Stomach (tissue), 9 donors: ENCODE measurements around the gene ACKR4. TPM values are rescaled to one million over a fixed set of nuclear protein-coding genes. Genes with fewer than 3 reads are reported as not detected.

Experiments
- DNase-seq, 2 donors: peaks; one replicate each; pipeline versions ENCODE4 v3.0.0 to v3.0.0-alpha.2; 2013 to 2019
- H3K27ac ChIP-seq, 5 donors: fragments of 200-600 bp in 4 of 5; sonication (generic) in 4 of 5; one replicate each; pipeline ENCODE4 v1.5.1; 2013 to 2019; ENCODE audit warnings: mild to moderate bottlenecking in 1 of 5, moderate library complexity in 1 of 5
- H3K27me3 ChIP-seq, 3 donors: fragments of 200-600 bp; sonication (generic); one replicate each; pipeline ENCODE4 v1.5.1; 2017 to 2019; ENCODE audit warnings: mixed run types in 1 of 3
- H3K36me3 ChIP-seq, 4 donors: fragments of 200-600 bp; sonication (generic); 1 replicate in 3 of 4; 2 replicates in 1 of 4; pipeline ENCODE4 v1.5.1; 2016 to 2019
- H3K4me1 ChIP-seq, 4 donors: fragments of 200-600 bp; sonication (generic); one replicate each; pipeline ENCODE4 v1.5.1; 2016 to 2019
- H3K4me3 ChIP-seq, 4 donors: fragments of 200-600 bp; sonication (generic) in 3 of 4; one replicate each; pipeline ENCODE4 v1.5.1; 2016 to 2019; ENCODE audit warnings: mild to moderate bottlenecking in 1 of 4
- H3K9me3 ChIP-seq, 4 donors: fragments of 200-600 bp; sonication (generic); one replicate each; pipeline ENCODE4 v1.5.1; 2016 to 2019
- EP300 ChIP-seq: sonication (generic); formaldehyde crosslinking; IDR thresholded peaks from one replicate; pipeline ENCODE4 v1.6.1; 2017; ENCODE audit warnings: antibody characterized with exemption
- POLR2A ChIP-seq, 4 donors: fragments of 450-650 bp; IDR thresholded peaks; one replicate each; pipeline ENCODE4 v1.6.1; 2016; ENCODE audit warnings: antibody characterized with exemption in 4 of 4, control low read depth in 2 of 4, mild to moderate bottlenecking in 1 of 4, moderate library complexity in 1 of 4
- POLR2AphosphoS5 ChIP-seq, 3 donors: sonication (generic); formaldehyde crosslinking; IDR thresholded peaks; one replicate each; pipeline ENCODE4 v1.6.1; 2016; ENCODE audit warnings: antibody characterized with exemption in 3 of 3
- WGBS, 5 donors: extraction: QIAGEN DNeasy Blood & Tissue Kit in 3 of 5; methylation state at CpG; one replicate each; pipeline versions ENCODE4 v1.1.5 to v1.1.7; 2013 to 2018; 5-methylcytosine and 5-hydroxymethylcytosine counted together
- intact Hi-C: fragments of 100-400 bp; cut with DNase I; formaldehyde crosslinking; loops from one replicate; pipeline ENCODE4 v1.15.1; 2023; ENCODE audit warnings: low total_unique reads
- polyA plus RNA-seq, 3 donors: library from polyadenylated mRNA; stranded (reverse); fragments of 200-250 nt; gene quantifications; one replicate each; pipeline ENCODE4 v1.2.3, GENCODE V29; 2013
- total RNA-seq, 5 donors: library from RNA; depleted of rRNA; stranded (reverse); fragments of >200 nt; gene quantifications; one replicate each; pipeline versions ENCODE4 v1.1.0 to v1.2.3, GENCODE V29; 2014 to 2016
- TF ChIP-seq, protein P1 (sequence below), 7 experiments: fragments of 450-650 bp in 4 of 7; fragments of 200-600 bp in 3 of 7; sonication (generic) in 3 of 7; IDR thresholded peaks; one replicate each; pipeline ENCODE4 v1.5.1; 2016 to 2019; ENCODE audit warnings: antibody characterized with exemption in 7 of 7, control low read depth in 2 of 7, mild to moderate bottlenecking in 1 of 7
- donor health status: healthy with polysubstance abuse.
- donor health status: Bipolar disorder and iron deficiency.
- donor health status: healthy.

The ACKR4 gene
- total and polyA plus RNA-seq, 8 donors: 0.58 to 16.7 (median 2.4) TPM

DNA sequence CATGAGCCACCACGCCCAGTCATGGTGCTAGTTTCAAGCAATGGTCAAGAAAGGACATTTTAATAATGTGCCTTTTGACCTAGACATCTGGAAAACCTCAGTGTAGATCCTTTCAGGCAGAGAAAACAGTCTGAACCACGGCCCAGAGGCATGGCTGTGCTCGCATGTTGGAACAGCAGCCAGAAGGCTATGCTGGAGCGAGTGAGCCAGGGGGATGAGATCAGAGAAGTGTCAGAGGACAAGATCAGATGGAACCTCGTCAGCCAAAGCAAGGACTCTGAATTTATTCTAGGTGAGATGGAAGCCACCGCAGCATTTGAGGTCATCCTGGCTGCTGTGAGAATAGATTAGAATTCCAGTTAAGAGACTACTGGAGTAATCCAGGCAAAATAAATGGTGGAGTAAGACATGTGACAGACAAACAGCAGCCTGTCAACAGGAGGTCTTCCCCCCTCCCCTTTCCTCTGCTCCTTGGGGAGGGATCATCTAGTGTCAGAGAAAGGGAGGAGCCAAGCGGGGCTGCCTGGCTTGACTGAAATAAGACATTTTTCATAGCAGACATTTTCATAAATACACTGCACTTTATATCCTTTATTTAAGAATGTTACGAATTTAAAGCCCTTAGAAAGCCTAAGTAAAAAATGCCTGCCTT lies 40.4 kb upstream of the ACKR4 start:
- Histone ChIP-seq H3K4me1 (peaks cover 0 to 13% (median 10%) of the 10 kb centered on the region in 4 donors), H3K4me3 (no peak overlapping the region), H3K9me3 (no peaks in the 10 kb centered on the region), H3K27me3 (no peaks in the 10 kb centered on the region), H3K36me3 (peaks cover 0 to 41% (median 31%) of the 10 kb centered on the region in 4 donors), H3K27ac (peak overlapping the region in 1 of 5 donors; percentile 21)
- peak in 1 of 2 donors; percentile 47 for DNase-seq
- intact Hi-C loops: no loop called here
- 73 to 90% (median 88%) methylated on average over 8 of the region's 8 CpGs for WGBS, 5 donors
- TF ChIP-seq EP300 (no peak), POLR2A (IDR thresholded peaks at IDR 0.05) (no peak), POLR2AphosphoS5 (IDR thresholded peaks at IDR 0.05) (no peak)
- TF ChIP-seq, protein P1, sequence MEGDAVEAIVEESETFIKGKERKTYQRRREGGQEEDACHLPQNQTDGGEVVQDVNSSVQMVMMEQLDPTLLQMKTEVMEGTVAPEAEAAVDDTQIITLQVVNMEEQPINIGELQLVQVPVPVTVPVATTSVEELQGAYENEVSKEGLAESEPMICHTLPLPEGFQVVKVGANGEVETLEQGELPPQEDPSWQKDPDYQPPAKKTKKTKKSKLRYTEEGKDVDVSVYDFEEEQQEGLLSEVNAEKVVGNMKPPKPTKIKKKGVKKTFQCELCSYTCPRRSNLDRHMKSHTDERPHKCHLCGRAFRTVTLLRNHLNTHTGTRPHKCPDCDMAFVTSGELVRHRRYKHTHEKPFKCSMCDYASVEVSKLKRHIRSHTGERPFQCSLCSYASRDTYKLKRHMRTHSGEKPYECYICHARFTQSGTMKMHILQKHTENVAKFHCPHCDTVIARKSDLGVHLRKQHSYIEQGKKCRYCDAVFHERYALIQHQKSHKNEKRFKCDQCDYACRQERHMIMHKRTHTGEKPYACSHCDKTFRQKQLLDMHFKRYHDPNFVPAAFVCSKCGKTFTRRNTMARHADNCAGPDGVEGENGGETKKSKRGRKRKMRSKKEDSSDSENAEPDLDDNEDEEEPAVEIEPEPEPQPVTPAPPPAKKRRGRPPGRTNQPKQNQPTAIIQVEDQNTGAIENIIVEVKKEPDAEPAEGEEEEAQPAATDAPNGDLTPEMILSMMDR (IDR thresholded peaks at IDR 0.05): no peak

DNA sequence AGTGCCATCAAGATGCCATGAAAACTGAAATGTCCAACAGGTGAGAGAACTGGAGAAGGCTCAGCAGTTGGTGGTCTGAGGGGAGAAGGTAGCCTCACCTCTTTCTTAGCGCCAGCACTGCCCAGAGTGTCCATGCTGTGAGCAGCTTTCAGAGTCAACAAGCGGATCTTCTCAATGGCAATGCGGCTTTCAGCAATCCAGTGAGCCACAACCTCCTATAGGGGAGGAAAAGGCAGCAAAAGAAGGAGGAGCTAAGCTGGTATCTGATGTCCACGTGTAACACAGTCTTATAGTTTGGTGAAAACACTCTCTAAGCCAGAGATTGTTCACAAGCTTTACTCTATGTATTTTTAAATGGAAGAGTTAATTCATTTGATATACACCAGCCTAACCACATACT lies 36.1 kb upstream of the ACKR4 start:
- TF ChIP-seq, protein P1 (IDR thresholded peaks at IDR 0.05): no peak
- TF ChIP-seq POLR2AphosphoS5 (IDR thresholded peaks at IDR 0.05) (no peak), EP300 (no peak), POLR2A (IDR thresholded peaks at IDR 0.05) (no peak)
- Histone ChIP-seq H3K4me1 (peaks cover 0 to 2% (median 0%) of the 10 kb centered on the region in 4 donors), H3K36me3 (peaks cover 0 to 48% (median 34%) of the 10 kb centered on the region in 4 donors), H3K27ac (no peak overlapping the region), H3K27me3 (no peaks in the 10 kb centered on the region), H3K9me3 (no peaks in the 10 kb centered on the region), H3K4me3 (no peak overlapping the region)
- DNase-seq: no peak
- intact Hi-C loops: no loop called here
- 75 to 84% (median 81%) methylated on average over 4 of the region's 4 CpGs for WGBS, 5 donors

DNA sequence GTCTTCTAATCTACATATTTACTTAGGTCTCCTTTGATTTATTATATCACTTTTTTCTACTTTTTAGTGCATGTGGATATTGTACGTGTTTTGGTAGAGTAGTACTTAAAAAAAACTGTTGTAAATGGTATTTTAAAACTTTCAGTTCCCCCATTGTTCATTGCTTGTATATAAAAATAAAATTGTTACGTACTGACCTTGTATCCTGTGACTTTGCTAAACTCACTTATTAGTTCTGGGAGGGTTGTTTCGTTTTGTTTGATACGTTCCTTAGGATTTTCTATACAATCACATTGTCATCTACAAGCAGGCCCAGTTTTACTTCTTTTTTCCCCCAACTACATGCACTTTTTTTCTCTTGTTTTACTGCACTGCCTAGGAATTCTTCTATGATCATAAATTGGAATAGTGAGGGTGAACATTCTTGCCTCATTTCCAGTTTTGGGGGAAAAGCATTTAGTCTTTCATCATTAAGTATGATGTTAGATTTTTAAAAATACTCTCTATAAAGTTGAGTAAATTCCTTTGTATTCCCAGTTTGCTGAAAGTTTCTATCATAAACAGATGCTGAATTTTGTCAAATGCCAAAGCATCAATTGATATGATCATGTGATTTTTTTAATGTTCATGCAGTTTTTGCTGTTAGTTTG lies 33.5 kb upstream of the ACKR4 start:
- H3K4me3 ChIP-seq: no peak overlapping the region
- no peaks in the 10 kb centered on the region for H3K9me3 ChIP-seq
- peaks cover 0 to 33% (median 28%) of the 10 kb centered on the region in 4 donors for H3K36me3 ChIP-seq
- no peaks in the 10 kb centered on the region for H3K4me1 ChIP-seq
- no peaks in the 10 kb centered on the region for H3K27me3 ChIP-seq
- peak in 1 of 2 donors; percentile 27 for DNase-seq
- no peak overlapping the region for H3K27ac ChIP-seq
- intact Hi-C loops: no loop called here
- TF ChIP-seq, protein P1 (IDR thresholded peaks at IDR 0.05): no peak
- TF ChIP-seq POLR2A (IDR thresholded peaks at IDR 0.05) (no peak), EP300 (no peak), POLR2AphosphoS5 (IDR thresholded peaks at IDR 0.05) (no peak)
- 87 to 94% (median 91%) methylated on average over 4 of the region's 4 CpGs for WGBS, 5 donors

DNA sequence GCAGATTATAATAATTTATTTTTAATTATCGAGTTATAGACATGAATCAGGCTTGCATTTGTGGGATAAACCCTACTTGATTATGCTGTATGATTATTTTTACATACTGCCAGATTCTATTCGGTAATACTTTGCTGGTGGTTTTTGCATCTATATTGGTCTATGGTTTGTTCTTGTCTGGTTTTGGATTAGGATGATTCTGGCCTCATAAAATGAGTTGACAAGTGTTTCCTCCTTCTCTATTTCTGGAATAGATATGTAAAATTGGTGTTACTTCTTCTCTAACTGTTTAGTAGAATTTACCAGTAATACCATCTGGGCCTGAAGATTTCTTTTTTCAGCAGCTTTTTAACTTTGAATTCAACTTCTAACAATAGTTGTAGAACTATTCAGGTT lies 33.0 kb upstream of the ACKR4 start:
- intact Hi-C loops: no loop called here
- peaks cover 0 to 28% (median 22%) of the 10 kb centered on the region in 4 donors for H3K36me3 ChIP-seq
- 89 to 95% (median 93%) methylated on average over 2 of the region's 2 CpGs for WGBS, 5 donors
- H3K9me3 ChIP-seq: no peaks in the 10 kb centered on the region
- TF ChIP-seq EP300 (no peak), POLR2AphosphoS5 (IDR thresholded peaks at IDR 0.05) (no peak), POLR2A (IDR thresholded peaks at IDR 0.05) (no peak)
- TF ChIP-seq, protein P1 (IDR thresholded peaks at IDR 0.05): no peak
- DNase-seq: no peak
- H3K4me1 ChIP-seq: no peaks in the 10 kb centered on the region
- H3K27ac ChIP-seq: no peak overlapping the region
- no peaks in the 10 kb centered on the region for H3K27me3 ChIP-seq
- H3K4me3 ChIP-seq: no peak overlapping the region
